Sigmoid colon (tissue), 7 donors: ENCODE measurements around the gene IL1RAPL1. TPM values are rescaled to one million over a fixed set of nuclear protein-coding genes. Genes with fewer than 3 reads are reported as not detected.
A peak's percentile ranks its signal among the peaks of the same experiment; 100 is the strongest.

Experiments used
- DNase-seq: peaks from one replicate; pipeline ENCODE4 v3.0.0-alpha.2; 2019
- H3K27ac ChIP-seq, 4 donors: fragments of 200-600 bp; sonication (generic); one replicate each; pipeline ENCODE4 v1.5.1; 2016 to 2019; ENCODE audit warnings: mild to moderate bottlenecking in 1 of 4
- H3K27me3 ChIP-seq, 3 donors: fragments of 200-600 bp; sonication (generic); one replicate each; pipeline ENCODE4 v1.5.1; 2019; ENCODE audit warnings: mild to moderate bottlenecking in 1 of 3
- H3K36me3 ChIP-seq, 4 donors: fragments of 200-600 bp; sonication (generic); one replicate each; pipeline ENCODE4 v1.5.1; 2016 to 2019
- H3K4me1 ChIP-seq, 4 donors: fragments of 200-600 bp; sonication (generic); one replicate each; pipeline ENCODE4 v1.5.1; 2017 to 2019
- H3K4me3 ChIP-seq, 4 donors: fragments of 200-600 bp; sonication (generic); one replicate each; pipeline ENCODE4 v1.5.1; 2017 to 2019; ENCODE audit warnings: mild to moderate bottlenecking in 2 of 4, moderate library complexity in 1 of 4
- H3K9me3 ChIP-seq, 4 donors: fragments of 200-600 bp in 3 of 4; sonication (generic) in 3 of 4; one replicate each; pipeline versions ENCODE4 v1.5.1 to v1.6.1; 2013 to 2019
- EP300 ChIP-seq, 4 donors: sonication (generic); formaldehyde crosslinking; IDR thresholded peaks; one replicate each; pipeline ENCODE4 v1.6.1; 2017; ENCODE audit warnings: antibody characterized with exemption in 4 of 4
- POLR2A ChIP-seq, 2 donors: fragments of 450-650 bp; IDR thresholded peaks; one replicate each; pipeline ENCODE4 v1.6.1; 2016; ENCODE audit warnings: antibody characterized with exemption in 2 of 2, mild to moderate bottlenecking in 2 of 2, moderate library complexity in 2 of 2
- POLR2AphosphoS5 ChIP-seq, 4 donors: sonication (generic); formaldehyde crosslinking; IDR thresholded peaks; one replicate each; pipeline ENCODE4 v1.6.1; 2017; ENCODE audit warnings: antibody characterized with exemption in 4 of 4
- WGBS, 2 donors: extraction: QIAGEN DNeasy Blood & Tissue Kit; methylation state at CpG; one replicate each; pipeline ENCODE4 v1.1.7; 2013; 5-methylcytosine and 5-hydroxymethylcytosine counted together
- intact Hi-C: fragments of 100-400 bp; cut with DNase I; formaldehyde crosslinking; loops from one replicate; pipeline ENCODE4 v1.15.1; 2023
- polyA plus RNA-seq, 3 donors: library from polyadenylated mRNA; stranded (reverse); fragments of 200-250 nt; gene quantifications; one replicate each; pipeline ENCODE4 v1.2.3, GENCODE V29; 2013
- total RNA-seq, 4 donors: library from RNA; depleted of rRNA; stranded (reverse); fragments of >200 nt; gene quantifications; one replicate each; pipeline ENCODE4 v1.1.0, GENCODE V29; 2016
- TF ChIP-seq, protein P1 (sequence below), 4 experiments: fragments of 450-650 bp in 3 of 4; fragments of 200-600 bp in 1 of 4; IDR thresholded peaks; one replicate each; pipeline ENCODE4 v1.5.1; 2016 to 2019; ENCODE audit warnings: antibody characterized with exemption in 4 of 4, mild to moderate bottlenecking in 3 of 4, moderate library complexity in 2 of 4
- donor health status: healthy with polysubstance abuse.
- donor health status: Bipolar disorder and iron deficiency.
- donor health status: healthy.

The IL1RAPL1 gene
- total and polyA plus RNA-seq, 7 donors: 0.07 to 2.5 (median 1.2) TPM; not detected in 2

DNA sequence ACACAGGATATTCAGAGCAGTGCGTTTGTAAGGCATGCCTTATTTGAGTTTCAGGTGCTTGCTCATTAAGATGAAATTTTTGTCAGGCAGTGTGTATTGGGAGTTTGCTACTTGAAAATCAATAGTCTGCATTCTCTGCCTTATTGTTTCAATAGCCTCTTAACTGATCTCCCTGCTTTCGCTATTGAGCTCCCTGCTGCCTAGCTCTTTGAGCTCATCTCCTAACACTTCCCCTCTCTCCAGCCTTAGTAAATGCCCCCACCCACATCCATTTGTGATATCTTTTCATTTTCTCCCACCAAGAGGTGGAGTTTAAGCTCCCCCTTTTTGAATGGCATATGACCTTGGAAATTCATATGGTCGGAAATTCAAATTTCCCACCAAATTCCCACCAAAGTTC is 256.6 kb downstream of the IL1RAPL1 start:
- no peaks in the 10 kb centered on the region for H3K4me1 ChIP-seq
- DNase-seq: no peak
- no peaks in the 10 kb centered on the region for H3K27me3 ChIP-seq
- no peak overlapping the region for H3K4me3 ChIP-seq
- 75 to 78% methylated on average over 3 of the region's 3 CpGs for WGBS, 2 donors
- no peaks in the 10 kb centered on the region for H3K9me3 ChIP-seq
- intact Hi-C loops: no loop called here
- TF ChIP-seq EP300 (IDR thresholded peaks at IDR 0.05) (no peak), POLR2A (IDR thresholded peaks at IDR 0.05) (no peak), POLR2AphosphoS5 (IDR thresholded peaks at IDR 0.05) (no peak)
- TF ChIP-seq, protein P1, sequence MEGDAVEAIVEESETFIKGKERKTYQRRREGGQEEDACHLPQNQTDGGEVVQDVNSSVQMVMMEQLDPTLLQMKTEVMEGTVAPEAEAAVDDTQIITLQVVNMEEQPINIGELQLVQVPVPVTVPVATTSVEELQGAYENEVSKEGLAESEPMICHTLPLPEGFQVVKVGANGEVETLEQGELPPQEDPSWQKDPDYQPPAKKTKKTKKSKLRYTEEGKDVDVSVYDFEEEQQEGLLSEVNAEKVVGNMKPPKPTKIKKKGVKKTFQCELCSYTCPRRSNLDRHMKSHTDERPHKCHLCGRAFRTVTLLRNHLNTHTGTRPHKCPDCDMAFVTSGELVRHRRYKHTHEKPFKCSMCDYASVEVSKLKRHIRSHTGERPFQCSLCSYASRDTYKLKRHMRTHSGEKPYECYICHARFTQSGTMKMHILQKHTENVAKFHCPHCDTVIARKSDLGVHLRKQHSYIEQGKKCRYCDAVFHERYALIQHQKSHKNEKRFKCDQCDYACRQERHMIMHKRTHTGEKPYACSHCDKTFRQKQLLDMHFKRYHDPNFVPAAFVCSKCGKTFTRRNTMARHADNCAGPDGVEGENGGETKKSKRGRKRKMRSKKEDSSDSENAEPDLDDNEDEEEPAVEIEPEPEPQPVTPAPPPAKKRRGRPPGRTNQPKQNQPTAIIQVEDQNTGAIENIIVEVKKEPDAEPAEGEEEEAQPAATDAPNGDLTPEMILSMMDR (IDR thresholded peaks at IDR 0.05): no peak
- no peak overlapping the region for H3K27ac ChIP-seq
- H3K36me3 ChIP-seq: no peaks in the 10 kb centered on the region

- no peak overlapping the region for H3K27ac ChIP-seq
- peaks cover 0 to under 1% (median 0%) of the 10 kb centered on the region in 4 donors for H3K4me1 ChIP-seq
- intact Hi-C loops: no loop called here
- WGBS, 2 donors: 51% methylated on average over 3 of the region's 3 CpGs
- TF ChIP-seq POLR2AphosphoS5 (IDR thresholded peaks at IDR 0.05): no peak
- TF ChIP-seq, protein P1 (IDR thresholded peaks at IDR 0.05): no peak
- no peak for TF ChIP-seq EP300 (IDR thresholded peaks at IDR 0.05)
- no peak for TF ChIP-seq POLR2A (IDR thresholded peaks at IDR 0.05)
- H3K27me3 ChIP-seq: no peaks in the 10 kb centered on the region
- no peaks in the 10 kb centered on the region for H3K9me3 ChIP-seq
- H3K36me3 ChIP-seq: no peaks in the 10 kb centered on the region
- H3K4me3 ChIP-seq: no peak overlapping the region
- peak; percentile 64 for DNase-seq
These were observed 260.2 kb downstream of the IL1RAPL1 start for GRCh38 chrX:28847423-28847822.

GRCh38 chrX:28848707-28849106 is 261.5 kb downstream of the IL1RAPL1 start:
- no peaks in the 10 kb centered on the region for H3K27me3 ChIP-seq
- intact Hi-C loops: no loop called here
- TF ChIP-seq POLR2A (IDR thresholded peaks at IDR 0.05): no peak
- TF ChIP-seq POLR2AphosphoS5 (IDR thresholded peaks at IDR 0.05): no peak
- TF ChIP-seq, protein P1 (IDR thresholded peaks at IDR 0.05): no peak
- TF ChIP-seq EP300 (IDR thresholded peaks at IDR 0.05): no peak
- peaks cover 0 to 4% (median 0%) of the 10 kb centered on the region in 4 donors for H3K4me1 ChIP-seq
- DNase-seq: no peak
- 75 to 83% methylated on average over 3 of the region's 3 CpGs for WGBS, 2 donors
- no peaks in the 10 kb centered on the region for H3K9me3 ChIP-seq
- H3K36me3 ChIP-seq: no peaks in the 10 kb centered on the region
- H3K27ac ChIP-seq: no peak overlapping the region
- H3K4me3 ChIP-seq: no peak overlapping the region

DNA sequence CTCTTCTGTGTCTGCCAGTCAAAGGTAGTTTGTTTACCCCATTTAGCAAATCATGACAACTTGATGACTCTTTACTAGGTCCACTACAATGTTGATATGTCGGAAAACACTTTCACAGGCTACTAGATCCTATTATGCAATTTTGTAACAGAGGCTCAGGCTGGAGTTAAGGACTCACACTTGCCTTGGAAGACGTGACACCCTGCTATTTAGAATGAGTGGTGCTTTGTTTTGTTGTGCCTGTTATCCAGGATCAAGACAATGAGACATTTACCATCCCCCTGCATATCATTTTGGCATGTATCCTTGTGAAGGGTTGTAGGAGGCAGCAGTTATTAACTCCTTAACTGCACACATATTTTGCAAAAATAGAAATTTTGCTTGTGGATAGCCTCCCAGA is 263.7 kb downstream of the IL1RAPL1 start:
- intact Hi-C loops: no loop called here
- no peak for DNase-seq
- no peak overlapping the region for H3K4me3 ChIP-seq
- no peak for TF ChIP-seq EP300 (IDR thresholded peaks at IDR 0.05)
- TF ChIP-seq POLR2AphosphoS5 (IDR thresholded peaks at IDR 0.05): no peak
- no peak for TF ChIP-seq POLR2A (IDR thresholded peaks at IDR 0.05)
- TF ChIP-seq, protein P1 (IDR thresholded peaks at IDR 0.05): no peak
- peaks cover 0 to 4% (median 0%) of the 10 kb centered on the region in 4 donors for H3K4me1 ChIP-seq
- no peaks in the 10 kb centered on the region for H3K36me3 ChIP-seq
- H3K9me3 ChIP-seq: no peaks in the 10 kb centered on the region
- WGBS, 2 donors: 64 to 82% methylated on average over 2 of the region's 2 CpGs
- H3K27ac ChIP-seq: no peak overlapping the region
- H3K27me3 ChIP-seq: no peaks in the 10 kb centered on the region

DNA sequence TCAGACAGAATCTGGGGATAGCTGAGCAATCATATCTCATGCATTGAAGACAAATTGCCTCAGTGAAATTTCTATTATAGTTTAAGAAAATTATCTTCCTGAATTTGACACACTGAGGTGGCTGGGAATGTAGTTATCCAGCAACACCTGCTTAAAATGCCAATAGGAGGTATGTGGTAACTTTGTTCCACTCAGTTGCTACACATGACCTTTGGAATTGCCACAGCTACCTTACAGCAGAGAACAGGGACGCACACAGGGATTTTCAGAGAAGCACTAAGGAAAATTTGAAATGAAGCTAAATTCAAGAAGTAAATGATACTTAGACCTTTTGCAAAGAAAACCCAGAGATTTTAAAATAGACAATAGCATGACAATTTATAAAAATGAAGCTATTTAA is 264.6 kb downstream of the IL1RAPL1 start:
- no peak for TF ChIP-seq POLR2A (IDR thresholded peaks at IDR 0.05)
- no peak for TF ChIP-seq EP300 (IDR thresholded peaks at IDR 0.05)
- TF ChIP-seq, protein P1 (IDR thresholded peaks at IDR 0.05): no peak
- TF ChIP-seq POLR2AphosphoS5 (IDR thresholded peaks at IDR 0.05): no peak
- no peak for DNase-seq
- H3K4me1 ChIP-seq: peaks cover 0 to 4% (median 0%) of the 10 kb centered on the region in 4 donors
- no peaks in the 10 kb centered on the region for H3K9me3 ChIP-seq
- H3K27me3 ChIP-seq: no peaks in the 10 kb centered on the region
- 47 to 63% methylated on average over 1 of the region's 1 CpG for WGBS, 2 donors
- H3K36me3 ChIP-seq: no peaks in the 10 kb centered on the region
- H3K27ac ChIP-seq: no peak overlapping the region
- no peak overlapping the region for H3K4me3 ChIP-seq
- intact Hi-C loops: no loop called here
